BLaER1 treated with 17β-estradiol and CSF1 and Interleukin-3, amounts not matched to agents 10 nM and 100 nM (cell line): ENCODE results near the gene RBFOX1.

Experiments
- H3K27ac ChIP-seq, 11 experiments: shearing (Covaris generic); formaldehyde crosslinking; 2 replicates each; pipeline ENCODE4 v1.8.1; 2022
- H3K27me3 ChIP-seq, 11 experiments: shearing (Covaris generic); formaldehyde crosslinking; 2 replicates each; pipeline ENCODE4 v1.8.1; 2022
- H3K36me3 ChIP-seq, 11 experiments: shearing (Covaris generic); formaldehyde crosslinking; 2 replicates each; pipeline ENCODE4 v1.8.1; 2022
- H3K4me1 ChIP-seq, 10 experiments: shearing (Covaris generic); formaldehyde crosslinking; 2 replicates each; pipeline ENCODE4 v1.8.1; 2022
- H3K4me2 ChIP-seq, 11 experiments: shearing (Covaris generic); formaldehyde crosslinking; 2 replicates each; pipeline ENCODE4 v1.8.1; 2022
- H3K4me3 ChIP-seq, 10 experiments: shearing (Covaris generic); formaldehyde crosslinking; 2 replicates each; pipeline ENCODE4 v1.8.1; 2022
- H3K9ac ChIP-seq, 11 experiments: shearing (Covaris generic); formaldehyde crosslinking; 2 replicates each; pipeline ENCODE4 v1.8.1; 2022
- H3K9me3 ChIP-seq, 11 experiments: shearing (Covaris generic); formaldehyde crosslinking; replicated peaks in 1 of 11; 2 replicates each; pipeline ENCODE4 v1.8.1; 2022
- H4K20me1 ChIP-seq, 11 experiments: shearing (Covaris generic); formaldehyde crosslinking; 2 replicates each; pipeline ENCODE4 v1.8.1; 2022
- Cebpa-rat ChIP-seq, 11 experiments: shearing (Covaris generic); IDR thresholded peaks; 2 replicates each; pipeline ENCODE4 v1.8.1; 2022

RBFOX1 gene

GRCh38 chr16:7602291-7602950 lies 269.8 kb downstream of the RBFOX1 start:
- no peak for TF ChIP-seq Cebpa-rat (IDR thresholded peaks at IDR 0.05)
- no peak overlapping the region for H3K9ac ChIP-seq
- H3K36me3 ChIP-seq, result no peaks in the 10 kb centered on the region
- no peaks in the 10 kb centered on the region for H3K9me3 ChIP-seq
- no peak overlapping the region for H3K4me3 ChIP-seq
- H4K20me1 ChIP-seq, result no peaks in the 10 kb centered on the region
- no peaks in the 10 kb centered on the region for H3K4me1 ChIP-seq
- H3K27me3 ChIP-seq, result no peaks in the 10 kb centered on the region
- no peak overlapping the region for H3K27ac ChIP-seq
- no peak overlapping the region for H3K4me2 ChIP-seq

- TF ChIP-seq Cebpa-rat (IDR thresholded peaks at IDR 0.05), result no peak
- H4K20me1 ChIP-seq, result no peaks in the 10 kb centered on the region
These were observed 273.2 kb downstream of the RBFOX1 start for GRCh38 chr16:7605812-7606211.

GRCh38 chr16:7612671-7613070 lies 280.0 kb downstream of the RBFOX1 start:
- Histone ChIP-seq H3K27me3 (no peaks in the 10 kb centered on the region), H3K9me3 (peaks cover 0 to 8% (median 0%) of the 10 kb centered on the region in 11 experiments; a peak in 1 of 22 replicates), H3K9ac (no peak overlapping the region), H3K36me3 (no peaks in the 10 kb centered on the region), H3K4me2 (no peak overlapping the region), H3K27ac (no peak overlapping the region), H3K4me1 (no peaks in the 10 kb centered on the region), H4K20me1 (no peaks in the 10 kb centered on the region), H3K4me3 (no peak overlapping the region)
- no peak for TF ChIP-seq Cebpa-rat (IDR thresholded peaks at IDR 0.05)

More at GRCh38 chr16:7605812-7606211, 273.2 kb downstream of the RBFOX1 start:
- Histone ChIP-seq H3K9me3 (no peaks in the 10 kb centered on the region), H3K4me2 (no peak overlapping the region), H3K9ac (no peak overlapping the region), H3K36me3 (no peaks in the 10 kb centered on the region), H3K27ac (no peak overlapping the region), H3K27me3 (no peaks in the 10 kb centered on the region), H3K4me3 (no peak overlapping the region), H3K4me1 (no peaks in the 10 kb centered on the region)

- H3K4me2 ChIP-seq, result no peak overlapping the region
- H3K4me1 ChIP-seq, result no peaks in the 10 kb centered on the region
- no peaks in the 10 kb centered on the region for H3K27me3 ChIP-seq
- no peak overlapping the region for H3K27ac ChIP-seq
- no peak overlapping the region for H3K9ac ChIP-seq
- TF ChIP-seq Cebpa-rat (IDR thresholded peaks at IDR 0.05), result no peak
- no peaks in the 10 kb centered on the region for H4K20me1 ChIP-seq
- peaks cover 0 to 8% (median 0%) of the 10 kb centered on the region in 11 experiments; a peak in 1 of 22 replicates for H3K9me3 ChIP-seq
- no peaks in the 10 kb centered on the region for H3K36me3 ChIP-seq
- H3K4me3 ChIP-seq, result no peak overlapping the region
These were observed 280.9 kb downstream of the RBFOX1 start for GRCh38 chr16:7613518-7613917.

- Histone ChIP-seq H3K9ac (no peak overlapping the region), H3K4me3 (no peak overlapping the region), H4K20me1 (no peaks in the 10 kb centered on the region), H3K9me3 (peaks cover 0 to 8% (median 0%) of the 10 kb centered on the region in 11 experiments; a peak in 1 of 22 replicates), H3K27ac (no peak overlapping the region), H3K27me3 (no peaks in the 10 kb centered on the region), H3K4me1 (no peaks in the 10 kb centered on the region), H3K4me2 (no peak overlapping the region), H3K36me3 (no peaks in the 10 kb centered on the region)
- no peak for TF ChIP-seq Cebpa-rat (IDR thresholded peaks at IDR 0.05)
These were observed 281.6 kb downstream of the RBFOX1 start for GRCh38 chr16:7614021-7614795.

GRCh38 chr16:7615565-7615964 lies 282.9 kb downstream of the RBFOX1 start:
- H3K36me3 ChIP-seq, result no peaks in the 10 kb centered on the region
- no peaks in the 10 kb centered on the region for H4K20me1 ChIP-seq
- peaks cover 0 to 6% (median 2%) of the 10 kb centered on the region in 10 experiments; a peak in 7 of 20 replicates for H3K4me1 ChIP-seq
- no peak for TF ChIP-seq Cebpa-rat (IDR thresholded peaks at IDR 0.05)
- H3K9ac ChIP-seq, result no peak overlapping the region
- no peak overlapping the region for H3K4me2 ChIP-seq
- no peaks in the 10 kb centered on the region for H3K27me3 ChIP-seq
- H3K27ac ChIP-seq, result no peak overlapping the region
- H3K9me3 ChIP-seq, result peaks cover 0 to 8% (median 0%) of the 10 kb centered on the region in 11 experiments; a peak in 1 of 22 replicates
- H3K4me3 ChIP-seq, result no peak overlapping the region

GRCh38 chr16:7624871-7625766 lies 292.5 kb downstream of the RBFOX1 start:
- no peak for TF ChIP-seq Cebpa-rat (IDR thresholded peaks at IDR 0.05)
- no peaks in the 10 kb centered on the region for H3K36me3 ChIP-seq
- no peaks in the 10 kb centered on the region for H3K9me3 ChIP-seq
- H3K4me3 ChIP-seq, result no peak overlapping the region
- no peak overlapping the region for H3K9ac ChIP-seq
- no peak overlapping the region for H3K4me2 ChIP-seq
- H4K20me1 ChIP-seq, result no peaks in the 10 kb centered on the region
- peaks cover 0 to 9% (median 3%) of the 10 kb centered on the region in 10 experiments; a peak in 8 of 20 replicates for H3K4me1 ChIP-seq
- no peak overlapping the region for H3K27ac ChIP-seq
- H3K27me3 ChIP-seq, result no peaks in the 10 kb centered on the region

- H3K9me3 ChIP-seq, result no peaks in the 10 kb centered on the region
These were observed 296.3 kb downstream of the RBFOX1 start for GRCh38 chr16:7628981-7629380.

GRCh38 chr16:7629571-7629970 lies 296.9 kb downstream of the RBFOX1 start:
- no peaks in the 10 kb centered on the region for H4K20me1 ChIP-seq
- H3K9ac ChIP-seq, result no peak overlapping the region
- no peak for TF ChIP-seq Cebpa-rat (IDR thresholded peaks at IDR 0.05)
- no peaks in the 10 kb centered on the region for H3K9me3 ChIP-seq
- no peaks in the 10 kb centered on the region for H3K4me1 ChIP-seq
- H3K4me3 ChIP-seq, result no peak overlapping the region
- no peaks in the 10 kb centered on the region for H3K27me3 ChIP-seq
- H3K36me3 ChIP-seq, result no peaks in the 10 kb centered on the region
- H3K27ac ChIP-seq, result no peak overlapping the region
- no peak overlapping the region for H3K4me2 ChIP-seq

More at GRCh38 chr16:7628981-7629380, 296.3 kb downstream of the RBFOX1 start:
- Histone ChIP-seq H3K27ac (no peak overlapping the region), H3K27me3 (no peaks in the 10 kb centered on the region), H3K4me1 (no peaks in the 10 kb centered on the region), H3K4me3 (no peak overlapping the region), H3K9ac (no peak overlapping the region), H4K20me1 (no peaks in the 10 kb centered on the region), H3K4me2 (no peak overlapping the region), H3K36me3 (no peaks in the 10 kb centered on the region)
- TF ChIP-seq Cebpa-rat (IDR thresholded peaks at IDR 0.05), result no peak
